ENCODE results near the gene GPC5.

Gene GPC5

GRCh38 chr13:91454666-91455065 is 56.2 kb downstream of the GPC5 start:
- DNase-seq (ENCODE audit: low read depth, low spot score), result no peak

GRCh38 chr13:91456837-91457236 is 58.4 kb downstream of the GPC5 start:
- DNase-seq (ENCODE audit: low read depth, low spot score), result no peak

GRCh38 chr13:91459485-91459884 is 61.1 kb downstream of the GPC5 start:
- DNase-seq (ENCODE audit: low read depth, low spot score), result no peak

GRCh38 chr13:91464336-91464735 is 65.9 kb downstream of the GPC5 start:
- no peak for DNase-seq (ENCODE audit: low read depth, low spot score)

GRCh38 chr13:91467236-91467635 is 68.8 kb downstream of the GPC5 start:
- no peak for DNase-seq (ENCODE audit: low read depth, low spot score)

GRCh38 chr13:91468301-91468700 is 69.9 kb downstream of the GPC5 start:
- no peak for DNase-seq (ENCODE audit: low read depth, low spot score)

- no peak for DNase-seq (ENCODE audit: low read depth, low spot score)
These were observed 71.7 kb downstream of the GPC5 start for GRCh38 chr13:91470084-91470621.

- no peak for DNase-seq (ENCODE audit: low read depth, low spot score)
These were observed 72.3 kb downstream of the GPC5 start for GRCh38 chr13:91470681-91471080.

- DNase-seq (ENCODE audit: low read depth, low spot score), result no peak
These were observed 84.0 kb downstream of the GPC5 start for GRCh38 chr13:91482427-91482826.

GRCh38 chr13:91491980-91492379 is 93.6 kb downstream of the GPC5 start:
- DNase-seq (ENCODE audit: low read depth, low spot score), result no peak

- no peak for DNase-seq (ENCODE audit: low read depth, low spot score)
These were observed 95.0 kb downstream of the GPC5 start for GRCh38 chr13:91493442-91493841.

- DNase-seq (ENCODE audit: low read depth, low spot score), result no peak
These were observed 99.9 kb downstream of the GPC5 start for GRCh38 chr13:91498298-91498697.

- no peak for DNase-seq (ENCODE audit: low read depth, low spot score)
These were observed 105.8 kb downstream of the GPC5 start for GRCh38 chr13:91504216-91504615.

- no peak for DNase-seq (ENCODE audit: low read depth, low spot score)
These were observed 108.3 kb downstream of the GPC5 start for GRCh38 chr13:91506759-91507158.

GRCh38 chr13:91510058-91510457 is 111.6 kb downstream of the GPC5 start:
- DNase-seq (ENCODE audit: low read depth, low spot score), result no peak

- no peak for DNase-seq (ENCODE audit: low read depth, low spot score)
These were observed 115.4 kb downstream of the GPC5 start for GRCh38 chr13:91513790-91514189.

GRCh38 chr13:91516799-91517198 is 118.4 kb downstream of the GPC5 start:
- no peak for DNase-seq (ENCODE audit: low read depth, low spot score)

- no peak for DNase-seq (ENCODE audit: low read depth, low spot score)
These were observed 122.5 kb downstream of the GPC5 start for GRCh38 chr13:91520952-91521351.

- no peak for DNase-seq (ENCODE audit: low read depth, low spot score)
These were observed 124.7 kb downstream of the GPC5 start for GRCh38 chr13:91523116-91523515.

GRCh38 chr13:91526543-91527033 is 128.2 kb downstream of the GPC5 start:
- no peak for DNase-seq (ENCODE audit: low read depth, low spot score)

GRCh38 chr13:91529739-91530482 is 131.5 kb downstream of the GPC5 start:
- DNase-seq (ENCODE audit: low read depth, low spot score), result no peak

- no peak for DNase-seq (ENCODE audit: low read depth, low spot score)
These were observed 133.2 kb downstream of the GPC5 start for GRCh38 chr13:91531646-91532045.

- DNase-seq (ENCODE audit: low read depth, low spot score), result no peak
These were observed 134.9 kb downstream of the GPC5 start for GRCh38 chr13:91533354-91533753.

All from activated CD4-positive, CD25-positive, alpha-beta regulatory T cell treated with anti-CD3 and anti-CD28 coated beads, Interleukin-2, amount 50 U/mL, for 16 hours (primary cell).